HepG2 (cell line): ENCODE results near the gene PPM1H. TPM values are rescaled to one million over a fixed set of nuclear protein-coding genes. Genes with fewer than 3 reads are reported as not detected.

Experiments used
- ETV6 ChIP-seq: sonication (generic); formaldehyde crosslinking; conservative IDR thresholded peaks from 2 replicates; pipeline ENCODE4 v1.4.0; 2020; ENCODE audit warnings: missing genetic modification reagents
- HMG20A ChIP-seq: IDR thresholded peaks from 2 replicates; pipeline ENCODE4 v1.6.1; 2016; ENCODE audit warnings: borderline replicate concordance
- HNRNPH1 ChIP-seq: fragments of 200-400 bp; formaldehyde crosslinking; optimal IDR thresholded peaks from 2 replicates; pipeline ENCODE3; 2017; ENCODE audit warnings: mild to moderate bottlenecking, low read depth, low read length
- MATR3 ChIP-seq: sonication (generic); formaldehyde crosslinking; IDR thresholded peaks from 2 replicates; pipeline ENCODE4 v1.4.0; 2020; ENCODE audit warnings: missing genetic modification reagents
- MED8 ChIP-seq: sonication (generic); formaldehyde crosslinking; IDR thresholded peaks from 2 replicates; pipeline ENCODE4 v1.8.1; 2023; ENCODE audit warnings: mild to moderate bottlenecking, missing genetic modification reagents; ENCODE audit not compliant: insufficient replicate concordance
- NONO ChIP-seq, 2 experiments: fragments of 450-650 bp in 1 of 2; sonication (generic) in 1 of 2; formaldehyde crosslinking in 1 of 2; IDR thresholded peaks in 1 of 2; conservative IDR thresholded peaks in 1 of 2; 2 replicates each; pipeline versions ENCODE4 v1.6.1 to v1.8.0; 2017 to 2022; ENCODE audit warnings: mild to moderate bottlenecking in 1 of 2, missing genetic modification reagents in 1 of 2, moderate library complexity in 1 of 2
- PRPF4 ChIP-seq: fragments of 200-400 bp; formaldehyde crosslinking; IDR thresholded peaks from 2 replicates; pipeline ENCODE4 v1.6.1; 2016; ENCODE audit warnings: low read length, low read depth; ENCODE audit not compliant: poor library complexity, severe bottlenecking
- ZKSCAN5 ChIP-seq: sonication (generic); formaldehyde crosslinking; IDR thresholded peaks from 2 replicates; pipeline ENCODE4 v1.5.1; 2020; ENCODE audit warnings: mild to moderate bottlenecking, missing genetic modification reagents
- polyA plus RNA-seq, 8 experiments: library from polyadenylated mRNA; depleted of rRNA in 3 of 8; stranded (reverse) in 7 of 8; unstranded in 1 of 8; fragments of >200 nt; fragmentation: Illumina TruSeq in 4 of 8; extraction: Trizol in 4 of 8; gene quantifications; 2 replicates each; pipeline versions ENCODE4 v1.2.1 to v1.2.3, GENCODE V29; 2011 to 2016; ENCODE audit warnings: low read depth in 4 of 8, missing spikeins in 1 of 8, mixed read lengths in 1 of 8; ENCODE audit not compliant: insufficient read depth in 1 of 8
- total RNA-seq, 5 experiments: library from RNA; depleted of rRNA; stranded (reverse); fragments of >200 nt; fragmentation: Illumina TruSeq; extraction: Trizol; gene quantifications; 2 replicates each; pipeline ENCODE4 v1.2.3, GENCODE V29; 2016; ENCODE audit warnings: low read depth in 1 of 5
- TF ChIP-seq, protein P1 (sequence below): sonication (generic); formaldehyde crosslinking; IDR thresholded peaks from 2 replicates; pipeline ENCODE4 v1.4.0; 2020; ENCODE audit warnings: mild to moderate bottlenecking, low read depth, missing genetic modification reagents
- TF ChIP-seq, protein P2 (sequence below): sonication (generic); formaldehyde crosslinking; IDR thresholded peaks from 2 replicates; pipeline ENCODE4 v1.5.0; 2020; ENCODE audit warnings: mild to moderate bottlenecking, missing genetic modification reagents, borderline replicate concordance
- TF ChIP-seq, protein P3 (sequence below): sonication (generic); formaldehyde crosslinking; IDR thresholded peaks from 2 replicates; pipeline ENCODE4 v1.4.0; 2020; ENCODE audit warnings: missing genetic modification reagents
- TF ChIP-seq, protein P4 (sequence below): IDR thresholded peaks from 2 replicates; pipeline ENCODE4 v1.6.1; 2016; ENCODE audit warnings: low read depth, control low read depth
- TF ChIP-seq, protein P5 (sequence below): sonication (generic); formaldehyde crosslinking; IDR thresholded peaks from 2 replicates; pipeline ENCODE4 v1.5.1; 2020; ENCODE audit warnings: missing genetic modification reagents, mild to moderate bottlenecking, borderline replicate concordance

The PPM1H gene
- total and polyA plus RNA-seq, 2 of the 13 experiments (the other 11 are each of a cell fraction or from before 2014, with no cell fraction given): 29.1 to 38.1 TPM

DNA sequence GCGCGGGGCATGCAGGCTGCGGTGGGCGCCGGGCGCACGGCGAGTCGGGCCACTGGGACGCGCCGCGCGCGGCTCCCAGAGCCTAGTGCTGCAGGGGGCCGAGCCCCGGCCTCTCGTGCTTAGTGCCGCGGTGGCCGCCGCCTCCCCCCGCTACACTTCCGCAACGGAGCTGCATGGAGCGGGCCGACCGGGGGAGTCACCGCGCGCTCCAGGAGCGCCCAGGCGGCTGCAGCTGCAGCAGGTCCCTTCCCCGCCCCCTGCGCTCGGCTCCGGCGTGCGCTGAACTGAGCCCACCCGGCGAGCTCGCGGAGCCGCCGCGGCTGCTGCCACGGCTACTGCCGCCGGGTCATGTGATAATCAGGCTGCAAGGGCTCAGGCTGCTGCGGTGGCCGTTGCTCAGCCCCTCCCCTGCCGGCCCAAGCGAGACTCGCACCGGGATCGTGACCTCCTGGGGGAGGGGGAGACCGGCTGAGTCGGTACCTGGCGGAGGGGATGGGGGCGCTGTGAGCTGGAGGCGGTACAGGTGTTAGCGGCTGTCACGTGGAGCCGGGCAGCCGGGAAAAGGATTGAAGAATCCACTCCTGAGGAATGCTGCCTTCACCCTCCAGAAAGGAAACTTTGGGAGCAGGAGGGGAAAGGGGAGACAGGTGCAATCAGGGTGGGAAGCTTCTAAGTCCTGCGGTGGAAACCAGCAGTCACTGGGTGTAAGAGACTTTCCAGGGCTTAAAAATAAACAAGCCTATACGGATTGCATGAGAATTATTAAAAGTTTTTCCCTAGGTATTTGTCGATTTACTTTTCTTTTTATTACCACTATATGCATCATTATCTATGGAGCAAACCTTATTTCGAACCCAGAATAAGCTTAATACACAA lies at the start of gene PPM1H (continued):
- TF ChIP-seq, protein P1, sequence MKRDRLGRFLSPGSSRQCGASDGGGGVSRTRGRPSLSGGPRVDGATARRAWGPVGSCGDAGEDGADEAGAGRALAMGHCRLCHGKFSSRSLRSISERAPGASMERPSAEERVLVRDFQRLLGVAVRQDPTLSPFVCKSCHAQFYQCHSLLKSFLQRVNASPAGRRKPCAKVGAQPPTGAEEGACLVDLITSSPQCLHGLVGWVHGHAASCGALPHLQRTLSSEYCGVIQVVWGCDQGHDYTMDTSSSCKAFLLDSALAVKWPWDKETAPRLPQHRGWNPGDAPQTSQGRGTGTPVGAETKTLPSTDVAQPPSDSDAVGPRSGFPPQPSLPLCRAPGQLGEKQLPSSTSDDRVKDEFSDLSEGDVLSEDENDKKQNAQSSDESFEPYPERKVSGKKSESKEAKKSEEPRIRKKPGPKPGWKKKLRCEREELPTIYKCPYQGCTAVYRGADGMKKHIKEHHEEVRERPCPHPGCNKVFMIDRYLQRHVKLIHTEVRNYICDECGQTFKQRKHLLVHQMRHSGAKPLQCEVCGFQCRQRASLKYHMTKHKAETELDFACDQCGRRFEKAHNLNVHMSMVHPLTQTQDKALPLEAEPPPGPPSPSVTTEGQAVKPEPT (CRISPR knock-in tag): peak; percentile 24; the same call in 1 of the 2 replicates
- no peak for TF ChIP-seq PRPF4
- peak; percentile 50 for TF ChIP-seq MED8 (CRISPR knock-in tag)
- TF ChIP-seq MATR3 (CRISPR knock-in tag): no peak
- TF ChIP-seq, protein P2, sequence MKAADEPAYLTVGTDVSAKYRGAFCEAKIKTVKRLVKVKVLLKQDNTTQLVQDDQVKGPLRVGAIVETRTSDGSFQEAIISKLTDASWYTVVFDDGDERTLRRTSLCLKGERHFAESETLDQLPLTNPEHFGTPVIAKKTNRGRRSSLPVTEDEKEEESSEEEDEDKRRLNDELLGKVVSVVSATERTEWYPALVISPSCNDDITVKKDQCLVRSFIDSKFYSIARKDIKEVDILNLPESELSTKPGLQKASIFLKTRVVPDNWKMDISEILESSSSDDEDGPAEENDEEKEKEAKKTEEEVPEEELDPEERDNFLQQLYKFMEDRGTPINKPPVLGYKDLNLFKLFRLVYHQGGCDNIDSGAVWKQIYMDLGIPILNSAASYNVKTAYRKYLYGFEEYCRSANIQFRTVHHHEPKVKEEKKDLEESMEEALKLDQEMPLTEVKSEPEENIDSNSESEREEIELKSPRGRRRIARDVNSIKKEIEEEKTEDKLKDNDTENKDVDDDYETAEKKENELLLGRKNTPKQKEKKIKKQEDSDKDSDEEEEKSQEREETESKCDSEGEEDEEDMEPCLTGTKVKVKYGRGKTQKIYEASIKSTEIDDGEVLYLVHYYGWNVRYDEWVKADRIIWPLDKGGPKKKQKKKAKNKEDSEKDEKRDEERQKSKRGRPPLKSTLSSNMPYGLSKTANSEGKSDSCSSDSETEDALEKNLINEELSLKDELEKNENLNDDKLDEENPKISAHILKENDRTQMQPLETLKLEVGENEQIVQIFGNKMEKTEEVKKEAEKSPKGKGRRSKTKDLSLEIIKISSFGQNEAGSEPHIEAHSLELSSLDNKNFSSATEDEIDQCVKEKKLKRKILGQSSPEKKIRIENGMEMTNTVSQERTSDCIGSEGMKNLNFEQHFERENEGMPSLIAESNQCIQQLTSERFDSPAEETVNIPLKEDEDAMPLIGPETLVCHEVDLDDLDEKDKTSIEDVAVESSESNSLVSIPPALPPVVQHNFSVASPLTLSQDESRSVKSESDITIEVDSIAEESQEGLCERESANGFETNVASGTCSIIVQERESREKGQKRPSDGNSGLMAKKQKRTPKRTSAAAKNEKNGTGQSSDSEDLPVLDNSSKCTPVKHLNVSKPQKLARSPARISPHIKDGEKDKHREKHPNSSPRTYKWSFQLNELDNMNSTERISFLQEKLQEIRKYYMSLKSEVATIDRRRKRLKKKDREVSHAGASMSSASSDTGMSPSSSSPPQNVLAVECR: peak; percentile 88; the same call in 1 of the 2 replicates
- TF ChIP-seq, protein P3, sequence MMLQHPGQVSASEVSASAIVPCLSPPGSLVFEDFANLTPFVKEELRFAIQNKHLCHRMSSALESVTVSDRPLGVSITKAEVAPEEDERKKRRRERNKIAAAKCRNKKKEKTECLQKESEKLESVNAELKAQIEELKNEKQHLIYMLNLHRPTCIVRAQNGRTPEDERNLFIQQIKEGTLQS: no peak
- 0 out of 2 replicates have a peak, but pooled peaks have one; percentile 29 for TF ChIP-seq HMG20A (CRISPR knock-in tag)
- TF ChIP-seq HNRNPH1: no peak
- TF ChIP-seq ZKSCAN5 (CRISPR knock-in tag): no peak
- TF ChIP-seq NONO (IDR thresholded peaks at IDR 0.05): no peak
- peak; percentile 97 for TF ChIP-seq NONO (CRISPR knock-in tag; conservative IDR thresholded peaks at IDR 0.05)
- TF ChIP-seq, protein P4, sequence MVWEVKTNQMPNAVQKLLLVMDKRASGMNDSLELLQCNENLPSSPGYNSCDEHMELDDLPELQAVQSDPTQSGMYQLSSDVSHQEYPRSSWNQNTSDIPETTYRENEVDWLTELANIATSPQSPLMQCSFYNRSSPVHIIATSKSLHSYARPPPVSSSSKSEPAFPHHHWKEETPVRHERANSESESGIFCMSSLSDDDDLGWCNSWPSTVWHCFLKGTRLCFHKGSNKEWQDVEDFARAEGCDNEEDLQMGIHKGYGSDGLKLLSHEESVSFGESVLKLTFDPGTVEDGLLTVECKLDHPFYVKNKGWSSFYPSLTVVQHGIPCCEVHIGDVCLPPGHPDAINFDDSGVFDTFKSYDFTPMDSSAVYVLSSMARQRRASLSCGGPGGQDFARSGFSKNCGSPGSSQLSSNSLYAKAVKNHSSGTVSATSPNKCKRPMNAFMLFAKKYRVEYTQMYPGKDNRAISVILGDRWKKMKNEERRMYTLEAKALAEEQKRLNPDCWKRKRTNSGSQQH (CRISPR knock-in tag): peak; percentile 83; the same call in 1 of the 2 replicates
- no peak for TF ChIP-seq ETV6
- TF ChIP-seq, protein P5, sequence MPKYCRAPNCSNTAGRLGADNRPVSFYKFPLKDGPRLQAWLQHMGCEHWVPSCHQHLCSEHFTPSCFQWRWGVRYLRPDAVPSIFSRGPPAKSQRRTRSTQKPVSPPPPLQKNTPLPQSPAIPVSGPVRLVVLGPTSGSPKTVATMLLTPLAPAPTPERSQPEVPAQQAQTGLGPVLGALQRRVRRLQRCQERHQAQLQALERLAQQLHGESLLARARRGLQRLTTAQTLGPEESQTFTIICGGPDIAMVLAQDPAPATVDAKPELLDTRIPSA (CRISPR knock-in tag): no peak
